ENCODE measurements around the gene ADAP1.
"Not testable (repeated sequence)": the region's sequence is repeated elsewhere in the genome, so short reads cannot be mapped to it uniquely, and the experiment has no call there.

The ADAP1 gene
- total RNA-seq: 5.6 reads per million, percentile 22 among the genes with 10 or more reads in this experiment

GRCh38 chr7:954330-955238 lies at the start of gene ADAP1:
TSS of gene ADAP1 (minus strand) at chr7:954680. CDS start at chr7:954477, 203 bp downstream.
- DNase-seq: no peak

GRCh38 chr7:1002445-1002844 lies 48.0 kb upstream of the ADAP1 start:
- DNase-seq: not testable (repeated sequence)

- not testable (repeated sequence) for DNase-seq
Observed at GRCh38 chr7:1002026-1002425, 47.5 kb upstream of the ADAP1 start.

- DNase-seq: not testable (repeated sequence)
Observed at GRCh38 chr7:1001069-1001770, 46.7 kb upstream of the ADAP1 start.

GRCh38 chr7:999941-1000935 lies 45.8 kb upstream of the ADAP1 start:
- DNase-seq: no peak

GRCh38 chr7:999149-999879 lies 44.8 kb upstream of the ADAP1 start:
- DNase-seq: no peak

- no peak for DNase-seq
Observed at GRCh38 chr7:997404-998395, 43.2 kb upstream of the ADAP1 start.

- no peak for DNase-seq
Observed at GRCh38 chr7:996079-996872, 41.8 kb upstream of the ADAP1 start.

GRCh38 chr7:995571-995970 lies 41.1 kb upstream of the ADAP1 start:
- DNase-seq: no peak

GRCh38 chr7:994592-995308 lies 40.3 kb upstream of the ADAP1 start:
- no peak for DNase-seq

GRCh38 chr7:992709-993607 lies 38.5 kb upstream of the ADAP1 start:
- peak; percentile 94 for DNase-seq

- DNase-seq: no peak
Observed at GRCh38 chr7:991729-992656, 37.5 kb upstream of the ADAP1 start.

GRCh38 chr7:990933-991728 lies 36.7 kb upstream of the ADAP1 start:
- DNase-seq: no peak

GRCh38 chr7:990352-990932 lies 36.0 kb upstream of the ADAP1 start:
- no peak for DNase-seq

GRCh38 chr7:988963-989529 lies 34.6 kb upstream of the ADAP1 start:
- DNase-seq: no peak
